ENCODE data around the gene EVI2B.
"Not testable (repeated sequence)": the region's sequence is repeated elsewhere in the genome, so short reads cannot be mapped to it uniquely, and the experiment has no call there.

EVI2B gene

GRCh38 chr17:31310260-31310659 lies 3.6 kb downstream of the EVI2B start:
- no peak for DNase-seq (ENCODE audit: low spot score)

- DNase-seq (ENCODE audit: low spot score), result no peak
Measured at GRCh38 chr17:31309556-31309955, 4.3 kb downstream of the EVI2B start.

GRCh38 chr17:31308372-31309334 lies 5.2 kb downstream of the EVI2B start:
- no peak for DNase-seq (ENCODE audit: low spot score)

GRCh38 chr17:31307640-31308039 lies 6.2 kb downstream of the EVI2B start:
- DNase-seq (ENCODE audit: low spot score), result no peak

GRCh38 chr17:31299624-31300023 lies 14.2 kb downstream of the EVI2B start:
- no peak for DNase-seq (ENCODE audit: low spot score)

- DNase-seq (ENCODE audit: low spot score), result peak; percentile 91
Measured at GRCh38 chr17:31297090-31297489, 16.8 kb downstream of the EVI2B start, which contains the start of gene OMG. OMG (minus strand) TSS chr17:31297239; CDS start chr17:31296331, 908 bp downstream.

- DNase-seq (ENCODE audit: low spot score), result peak; percentile 87
Measured at GRCh38 chr17:31296142-31296541, 17.7 kb downstream of the EVI2B start.

GRCh38 chr17:31295489-31295871 lies 18.4 kb downstream of the EVI2B start:
- peak; percentile 67 for DNase-seq (ENCODE audit: low spot score)

- DNase-seq (ENCODE audit: low spot score), result no peak
Measured at GRCh38 chr17:31294820-31295488, 18.9 kb downstream of the EVI2B start.

GRCh38 chr17:31294231-31294630 lies 19.6 kb downstream of the EVI2B start:
- DNase-seq (ENCODE audit: low spot score), result peak; percentile 76

GRCh38 chr17:31293581-31293980 lies 20.3 kb downstream of the EVI2B start:
- no peak for DNase-seq (ENCODE audit: low spot score)

GRCh38 chr17:31291820-31292219 lies 22.0 kb downstream of the EVI2B start:
- no peak for DNase-seq (ENCODE audit: low spot score)

GRCh38 chr17:31289790-31290189 lies 24.1 kb downstream of the EVI2B start:
- no peak for DNase-seq (ENCODE audit: low spot score)

- DNase-seq (ENCODE audit: low spot score), result not testable (repeated sequence)
Measured at GRCh38 chr17:31287932-31288331, 25.9 kb downstream of the EVI2B start.

GRCh38 chr17:31286587-31286986 lies 27.3 kb downstream of the EVI2B start:
- DNase-seq (ENCODE audit: low spot score), result no peak

GRCh38 chr17:31283841-31284240 lies 30.0 kb downstream of the EVI2B start:
- no peak for DNase-seq (ENCODE audit: low spot score)

- DNase-seq (ENCODE audit: low spot score), result no peak
Measured at GRCh38 chr17:31281061-31281460, 32.8 kb downstream of the EVI2B start.

GRCh38 chr17:31279401-31279800 lies 34.5 kb downstream of the EVI2B start:
- no peak for DNase-seq (ENCODE audit: low spot score)

GRCh38 chr17:31275116-31275515 lies 38.7 kb downstream of the EVI2B start:
- no peak for DNase-seq (ENCODE audit: low spot score)

GRCh38 chr17:31274252-31274651 lies 39.6 kb downstream of the EVI2B start:
- no peak for DNase-seq (ENCODE audit: low spot score)

- DNase-seq (ENCODE audit: low spot score), result no peak
Measured at GRCh38 chr17:31273516-31273915, 40.3 kb downstream of the EVI2B start.

- DNase-seq (ENCODE audit: low spot score), result no peak
Measured at GRCh38 chr17:31272803-31273202, 41.1 kb downstream of the EVI2B start.

GRCh38 chr17:31272236-31272635 lies 41.6 kb downstream of the EVI2B start:
- DNase-seq (ENCODE audit: low spot score), result no peak

All from globus pallidus (tissue), 1 donor.